Stimulated activated naive B cell treated with anti-CD40 and anti-IgM and Interleukin-4, amounts not matched to agents 10 μg/mL and 1 μg/mL and 100 μg/mL, for 72 hours (primary cell): ENCODE measurements around the gene PRLR.
A peak's percentile ranks its signal among the peaks of the same experiment; 100 is the strongest.

Experiments used
- ATAC-seq, 2 donors: fragments of 150-1000 bp; cut with Tn5 transposase; replicated peaks; 2 replicates each; pipeline ENCODE4 v1.10.0; 2021; ENCODE audit warnings: moderate library complexity in 1 of 2
- DNase-seq: peaks from one replicate; pipeline ENCODE4 v3.0.0; 2021
- H3K27ac Mint-ChIP-seq: one replicate; pipeline ENCODE4 v1.8.0; 2022; ENCODE audit warnings: mild to moderate bottlenecking, mixed read lengths
- H3K27me3 Mint-ChIP-seq, 2 donors: one replicate each; pipeline ENCODE4 v1.8.0; 2022; ENCODE audit warnings: mixed read lengths in 2 of 2
- H3K36me3 Mint-ChIP-seq, 2 donors: one replicate each; pipeline ENCODE4 v1.8.0; 2022; ENCODE audit warnings: mixed read lengths in 2 of 2, mild to moderate bottlenecking in 1 of 2
- H3K4me1 Mint-ChIP-seq, 2 donors: one replicate each; pipeline ENCODE4 v1.8.0; 2022; ENCODE audit warnings: mixed read lengths in 2 of 2, mild to moderate bottlenecking in 1 of 2
- H3K4me3 Mint-ChIP-seq, 2 donors: one replicate each; pipeline ENCODE4 v1.8.0; 2022; ENCODE audit warnings: mild to moderate bottlenecking in 2 of 2, mixed read lengths in 2 of 2, moderate library complexity in 1 of 2
- H3K9me3 Mint-ChIP-seq, 2 donors: one replicate each; pipeline ENCODE4 v1.8.0; 2022; ENCODE audit warnings: mixed read lengths in 2 of 2, mild to moderate bottlenecking in 1 of 2

PRLR gene

GRCh38 chr5:35015063-35015462 lies 215.2 kb downstream of the PRLR start:
- H3K4me1 Mint-ChIP-seq, result no peaks in the 10 kb centered on the region
- no peak for ATAC-seq
- H3K36me3 Mint-ChIP-seq, result no peaks in the 10 kb centered on the region
- DNase-seq, result no peak
- H3K27me3 Mint-ChIP-seq, result peaks cover 6 to 14% of the 10 kb centered on the region in 2 donors
- no peak overlapping the region for H3K27ac Mint-ChIP-seq
- no peak overlapping the region for H3K4me3 Mint-ChIP-seq
- H3K9me3 Mint-ChIP-seq, result peaks cover 0 to 6% of the 10 kb centered on the region in 2 donors

GRCh38 chr5:35012796-35013195 lies 217.5 kb downstream of the PRLR start:
- Mint-ChIP-seq H3K27me3 (peaks cover 14% of the 10 kb centered on the region in 2 donors), H3K27ac (no peak overlapping the region)

GRCh38 chr5:35012365-35012764 lies 217.9 kb downstream of the PRLR start:
- H3K4me1 Mint-ChIP-seq, result no peaks in the 10 kb centered on the region
- H3K4me3 Mint-ChIP-seq, result no peak overlapping the region
- peaks cover 0 to 4% of the 10 kb centered on the region in 2 donors for H3K9me3 Mint-ChIP-seq
- H3K27ac Mint-ChIP-seq, result no peak overlapping the region
- H3K36me3 Mint-ChIP-seq, result no peaks in the 10 kb centered on the region
- DNase-seq (no peak), ATAC-seq (no peak)
- H3K27me3 Mint-ChIP-seq, result peaks cover 15 to 16% of the 10 kb centered on the region in 2 donors

More at GRCh38 chr5:35012796-35013195, 217.5 kb downstream of the PRLR start:
- Mint-ChIP-seq H3K36me3 (no peaks in the 10 kb centered on the region), H3K4me1 (no peaks in the 10 kb centered on the region), H3K4me3 (no peak overlapping the region), H3K9me3 (peaks cover 0 to 3% of the 10 kb centered on the region in 2 donors)
- ATAC-seq, result no peak
- no peak for DNase-seq

- H3K27ac Mint-ChIP-seq, result no peak overlapping the region
- ATAC-seq, result no peak
Measured at GRCh38 chr5:35010676-35011075, 219.6 kb downstream of the PRLR start.

GRCh38 chr5:35009657-35010056 lies 220.6 kb downstream of the PRLR start:
- H3K4me3 Mint-ChIP-seq, result no peak overlapping the region
- H3K9me3 Mint-ChIP-seq, result peaks cover 0 to 4% of the 10 kb centered on the region in 2 donors
- ATAC-seq (no peak), DNase-seq (no peak)
- no peaks in the 10 kb centered on the region for H3K4me1 Mint-ChIP-seq
- no peak overlapping the region for H3K27ac Mint-ChIP-seq
- no peaks in the 10 kb centered on the region for H3K36me3 Mint-ChIP-seq
- H3K27me3 Mint-ChIP-seq, result peaks cover 16 to 19% of the 10 kb centered on the region in 2 donors

More at GRCh38 chr5:35010676-35011075, 219.6 kb downstream of the PRLR start:
- Mint-ChIP-seq H3K27me3 (peaks cover 10 to 18% of the 10 kb centered on the region in 2 donors), H3K36me3 (no peaks in the 10 kb centered on the region), H3K4me1 (no peaks in the 10 kb centered on the region), H3K4me3 (no peak overlapping the region), H3K9me3 (peaks cover 0 to 4% of the 10 kb centered on the region in 2 donors)
- no peak for DNase-seq

GRCh38 chr5:35009019-35009418 lies 221.3 kb downstream of the PRLR start:
- DNase-seq (no peak), ATAC-seq (no peak)
- Mint-ChIP-seq H3K27ac (no peak overlapping the region), H3K4me3 (no peak overlapping the region), H3K27me3 (peaks cover 17 to 23% of the 10 kb centered on the region in 2 donors), H3K36me3 (no peaks in the 10 kb centered on the region), H3K9me3 (peaks cover 0 to 1% of the 10 kb centered on the region in 2 donors), H3K4me1 (no peaks in the 10 kb centered on the region)

- no peaks in the 10 kb centered on the region for H3K36me3 Mint-ChIP-seq
- H3K27ac Mint-ChIP-seq, result no peak overlapping the region
- ATAC-seq, result no peak
- peaks cover 0 to 1% of the 10 kb centered on the region in 2 donors for H3K9me3 Mint-ChIP-seq
- DNase-seq, result no peak
- no peak overlapping the region for H3K4me3 Mint-ChIP-seq
- H3K4me1 Mint-ChIP-seq, result no peaks in the 10 kb centered on the region
- peaks cover 32 to 33% of the 10 kb centered on the region in 2 donors for H3K27me3 Mint-ChIP-seq
Measured at GRCh38 chr5:35004771-35005170, 225.5 kb downstream of the PRLR start.

- no peak for DNase-seq
- H3K4me1 Mint-ChIP-seq, result no peaks in the 10 kb centered on the region
- peaks cover 32 to 34% of the 10 kb centered on the region in 2 donors for H3K27me3 Mint-ChIP-seq
- H3K9me3 Mint-ChIP-seq, result peaks cover 0 to 1% of the 10 kb centered on the region in 2 donors
- no peak overlapping the region for H3K4me3 Mint-ChIP-seq
- no peak for ATAC-seq
- H3K27ac Mint-ChIP-seq, result no peak overlapping the region
- H3K36me3 Mint-ChIP-seq, result no peaks in the 10 kb centered on the region
Measured at GRCh38 chr5:35004200-35004599, 226.1 kb downstream of the PRLR start.

- Mint-ChIP-seq H3K36me3 (no peaks in the 10 kb centered on the region), H3K4me1 (no peaks in the 10 kb centered on the region), H3K4me3 (no peak overlapping the region), H3K27ac (no peak overlapping the region), H3K27me3 (peaks cover 27 to 34% of the 10 kb centered on the region in 2 donors), H3K9me3 (peaks cover 0 to 1% of the 10 kb centered on the region in 2 donors)
- DNase-seq, result peak; percentile 37
- peak; percentile 80 to 85 for ATAC-seq
Measured at GRCh38 chr5:35003018-35003957, 227.0 kb downstream of the PRLR start.

GRCh38 chr5:35002459-35002858 lies 227.8 kb downstream of the PRLR start:
- no peaks in the 10 kb centered on the region for H3K4me1 Mint-ChIP-seq
- no peaks in the 10 kb centered on the region for H3K9me3 Mint-ChIP-seq
- DNase-seq, result no peak
- no peak for ATAC-seq
- no peak overlapping the region for H3K4me3 Mint-ChIP-seq
- H3K36me3 Mint-ChIP-seq, result no peaks in the 10 kb centered on the region
- peaks cover 23 to 34% of the 10 kb centered on the region in 2 donors for H3K27me3 Mint-ChIP-seq
- H3K27ac Mint-ChIP-seq, result no peak overlapping the region

- Mint-ChIP-seq H3K4me1 (no peaks in the 10 kb centered on the region), H3K9me3 (no peaks in the 10 kb centered on the region), H3K36me3 (no peaks in the 10 kb centered on the region), H3K27me3 (peaks cover 23 to 29% of the 10 kb centered on the region in 2 donors), H3K27ac (no peak overlapping the region), H3K4me3 (no peak overlapping the region)
- DNase-seq (no peak), ATAC-seq (no peak)
Measured at GRCh38 chr5:35001842-35002241, 228.4 kb downstream of the PRLR start.
